HG03045 (cell line): ENCODE results near the gene ADD3.

Experiments
- ATAC-seq: cut with Tn5 transposase; IDR thresholded peaks from one replicate; pipeline ENCODE4 v1.9.1; 2021; ENCODE audit warnings: mild to moderate bottlenecking, moderate library complexity; ENCODE audit not compliant: unreplicated experiment

ADD3 gene

GRCh38 chr10:110058212-110058611, 50.4 kb downstream of the ADD3 start:
- ATAC-seq = no peak

GRCh38 chr10:110059925-110060324, 52.1 kb downstream of the ADD3 start:
- ATAC-seq = no peak

- no peak for ATAC-seq
These were observed 53.9 kb downstream of the ADD3 start for GRCh38 chr10:110061687-110062086.

- no peak for ATAC-seq
These were observed 57.5 kb downstream of the ADD3 start for GRCh38 chr10:110065269-110065668.

- peak; percentile 48 for ATAC-seq
These were observed 60.4 kb downstream of the ADD3 start for GRCh38 chr10:110067960-110068770.

GRCh38 chr10:110068780-110069179, 61.0 kb downstream of the ADD3 start:
- no peak for ATAC-seq

GRCh38 chr10:110069502-110069982, 61.8 kb downstream of the ADD3 start:
- ATAC-seq = peak; percentile 67

- ATAC-seq = no peak
These were observed 66.1 kb downstream of the ADD3 start for GRCh38 chr10:110073896-110074295.

- no peak for ATAC-seq
These were observed 66.5 kb downstream of the ADD3 start for GRCh38 chr10:110074298-110074697.

- no peak for ATAC-seq
These were observed 67.2 kb downstream of the ADD3 start for GRCh38 chr10:110074758-110075671.

- ATAC-seq = no peak
These were observed 67.9 kb downstream of the ADD3 start for GRCh38 chr10:110075686-110076085.

GRCh38 chr10:110076559-110077318, 69.0 kb downstream of the ADD3 start:
- peak; percentile 55 for ATAC-seq

- ATAC-seq = no peak
These were observed 69.8 kb downstream of the ADD3 start for GRCh38 chr10:110077436-110078130.

GRCh38 chr10:110078317-110078716, 70.5 kb downstream of the ADD3 start:
- no peak for ATAC-seq

GRCh38 chr10:110081911-110082310, 74.1 kb downstream of the ADD3 start:
- ATAC-seq = no peak

- no peak for ATAC-seq
These were observed 76.1 kb downstream of the ADD3 start for GRCh38 chr10:110083884-110084283.

GRCh38 chr10:110087682-110088081, 79.9 kb downstream of the ADD3 start:
- no peak for ATAC-seq

GRCh38 chr10:110088367-110089104, 80.8 kb downstream of the ADD3 start:
- no peak for ATAC-seq

GRCh38 chr10:110091830-110092229, 84.0 kb downstream of the ADD3 start:
- no peak for ATAC-seq

- ATAC-seq = no peak
These were observed 85.9 kb downstream of the ADD3 start for GRCh38 chr10:110093722-110094121.
